Measurements from ENCODE around the gene OXLD1.

OXLD1 gene

DNA sequence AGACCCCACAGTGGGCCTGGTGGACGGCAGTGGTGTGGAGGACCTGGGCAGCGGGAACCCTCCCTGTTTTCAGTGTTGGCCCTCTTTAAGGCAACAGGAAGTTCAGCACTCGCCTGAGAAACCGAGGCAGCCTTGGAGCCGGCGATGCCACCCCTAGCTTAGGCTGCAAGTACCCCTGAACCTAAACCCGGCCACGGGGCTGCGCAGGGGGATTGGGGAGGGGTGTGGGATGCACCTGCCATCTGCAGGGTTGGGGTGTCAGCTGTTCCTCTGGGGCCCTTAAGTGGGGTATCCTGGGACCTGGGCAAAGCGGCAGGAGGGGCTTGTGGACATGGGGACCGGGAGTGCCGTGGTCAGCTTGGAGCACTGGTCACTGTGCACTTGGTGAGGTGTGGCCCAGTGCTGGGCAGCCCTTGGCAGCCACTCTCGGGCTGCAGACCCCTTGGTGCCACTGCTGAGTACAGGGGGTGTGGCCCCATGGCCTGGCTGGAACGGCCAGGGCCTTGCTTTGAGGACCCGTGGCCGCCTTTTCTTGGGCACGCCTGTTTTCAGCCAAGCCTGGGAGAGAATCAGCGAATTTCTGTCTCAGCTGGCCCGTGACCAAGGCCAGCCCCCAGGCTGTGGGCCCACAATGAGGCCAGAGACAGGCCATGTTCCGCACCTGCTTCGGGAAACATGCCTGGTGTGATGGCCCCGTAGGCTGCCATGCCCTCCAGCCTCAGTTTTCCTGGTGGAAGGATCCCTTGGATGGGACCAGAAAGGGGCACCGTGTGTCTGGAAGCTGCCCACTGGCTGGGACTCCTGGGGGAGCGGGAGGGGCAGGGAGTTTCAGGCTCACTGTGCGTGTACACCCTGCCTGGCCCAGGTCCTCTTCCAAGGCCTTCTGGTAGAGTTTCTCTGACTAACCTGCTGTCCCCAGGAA lies 41.6 kb upstream of the OXLD1 start:
- H3K9me3 ChIP-seq (ENCODE audit: control insufficient read depth, low read length), result no peaks in the 10 kb centered on the region
- H3K36me3 ChIP-seq (ENCODE audit: control insufficient read depth, insufficient read depth, low read length, severe bottlenecking), result peaks cover 30% of the 10 kb centered on the region
- no peak for DNase-seq (ENCODE audit: low read depth)
- H3K4me1 ChIP-seq (ENCODE audit: control insufficient read depth, insufficient read depth, low read length), result peaks cover 31% of the 10 kb centered on the region
- H3K4me3 ChIP-seq (ENCODE audit: low read length), result no peak overlapping the region
- H3K27me3 ChIP-seq (replicated peaks; ENCODE audit: control insufficient read depth, insufficient read depth, low read length), result no peaks in the 10 kb centered on the region
- H3K9ac ChIP-seq (ENCODE audit: low read length), result no peak overlapping the region

DNA sequence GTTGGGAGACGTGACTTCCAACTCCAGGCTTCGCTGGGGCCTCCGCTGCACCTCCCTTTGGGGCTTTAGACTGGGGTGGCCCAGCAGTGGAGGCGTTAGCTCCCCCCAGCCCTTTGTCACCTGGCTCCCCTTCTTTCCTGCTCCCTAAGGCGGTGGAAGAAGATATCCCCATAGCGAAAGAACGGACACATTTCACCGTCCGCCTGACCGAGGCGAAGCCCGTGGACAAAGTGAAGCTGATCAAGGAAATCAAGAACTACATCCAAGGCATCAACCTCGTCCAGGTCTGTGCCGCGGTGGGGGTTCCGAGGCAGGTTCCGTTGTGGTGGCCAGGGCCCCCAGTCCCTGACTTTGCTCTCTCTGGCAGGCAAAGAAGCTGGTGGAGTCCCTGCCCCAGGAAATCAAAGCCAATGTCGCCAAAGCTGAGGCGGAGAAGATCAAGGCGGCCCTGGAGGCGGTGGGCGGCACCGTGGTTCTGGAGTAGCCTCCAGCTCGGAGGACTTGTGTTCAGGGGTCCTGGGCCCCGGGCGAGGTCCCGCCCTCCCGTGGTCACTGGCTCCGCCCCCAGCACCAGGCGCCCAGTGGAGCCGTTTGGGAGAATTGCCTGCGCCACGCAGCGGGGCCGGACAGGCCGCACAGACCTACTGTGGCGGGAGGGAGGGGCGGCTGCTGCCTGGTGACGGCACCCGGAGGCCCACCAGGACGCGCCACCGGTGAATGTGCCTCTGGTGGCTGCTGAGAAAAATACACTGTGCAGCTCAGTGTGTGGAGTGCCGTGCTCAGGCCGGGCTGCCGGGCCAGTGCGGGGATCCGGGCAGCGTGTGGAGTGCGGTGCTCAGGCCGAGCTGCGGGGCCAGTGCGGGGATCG lies 40.6 kb upstream of the OXLD1 start:
- Histone ChIP-seq H3K36me3 (ENCODE audit: control insufficient read depth, insufficient read depth, low read length, severe bottlenecking) (peaks cover 30% of the 10 kb centered on the region), H3K9ac (ENCODE audit: low read length) (no peak overlapping the region), H3K4me1 (ENCODE audit: control insufficient read depth, insufficient read depth, low read length) (peaks cover 31% of the 10 kb centered on the region)

DNA sequence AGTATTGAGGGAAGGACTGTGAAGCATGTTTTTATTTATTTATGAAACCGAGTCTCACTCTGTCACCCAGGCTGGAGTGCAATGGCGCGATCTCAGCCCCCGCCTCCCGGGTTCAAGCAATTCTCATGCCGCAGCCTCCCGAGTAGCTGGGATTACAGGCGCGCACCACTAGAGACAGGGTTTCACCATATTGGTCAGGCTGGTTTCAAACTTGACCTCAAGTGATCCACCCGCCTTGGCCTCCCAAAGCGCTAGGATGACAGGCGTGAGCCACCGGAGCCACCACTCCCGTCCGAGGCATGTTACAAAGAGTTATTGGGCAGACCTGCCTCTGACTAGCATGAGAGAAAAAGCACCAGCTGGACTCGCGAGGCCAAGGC lies 39.8 kb upstream of the OXLD1 start:
- Histone ChIP-seq H3K4me1 (ENCODE audit: control insufficient read depth, insufficient read depth, low read length) (peaks cover 36% of the 10 kb centered on the region), H3K4me3 (ENCODE audit: low read length) (no peak overlapping the region), H3K27me3 (replicated peaks; ENCODE audit: control insufficient read depth, insufficient read depth, low read length) (no peaks in the 10 kb centered on the region), H3K9ac (ENCODE audit: low read length) (no peak overlapping the region), H3K36me3 (ENCODE audit: control insufficient read depth, insufficient read depth, low read length, severe bottlenecking) (peaks cover 35% of the 10 kb centered on the region), H3K9me3 (ENCODE audit: control insufficient read depth, low read length) (no peaks in the 10 kb centered on the region)
- DNase-seq (ENCODE audit: low read depth), result no peak

More for the DNA sequence above, 40.6 kb upstream of the OXLD1 start:
- no peaks in the 10 kb centered on the region for H3K27me3 ChIP-seq (replicated peaks; ENCODE audit: control insufficient read depth, insufficient read depth, low read length)
- DNase-seq (ENCODE audit: low read depth), result no peak
- no peak overlapping the region for H3K4me3 ChIP-seq (ENCODE audit: low read length)
- H3K9me3 ChIP-seq (ENCODE audit: control insufficient read depth, low read length), result no peaks in the 10 kb centered on the region

DNA sequence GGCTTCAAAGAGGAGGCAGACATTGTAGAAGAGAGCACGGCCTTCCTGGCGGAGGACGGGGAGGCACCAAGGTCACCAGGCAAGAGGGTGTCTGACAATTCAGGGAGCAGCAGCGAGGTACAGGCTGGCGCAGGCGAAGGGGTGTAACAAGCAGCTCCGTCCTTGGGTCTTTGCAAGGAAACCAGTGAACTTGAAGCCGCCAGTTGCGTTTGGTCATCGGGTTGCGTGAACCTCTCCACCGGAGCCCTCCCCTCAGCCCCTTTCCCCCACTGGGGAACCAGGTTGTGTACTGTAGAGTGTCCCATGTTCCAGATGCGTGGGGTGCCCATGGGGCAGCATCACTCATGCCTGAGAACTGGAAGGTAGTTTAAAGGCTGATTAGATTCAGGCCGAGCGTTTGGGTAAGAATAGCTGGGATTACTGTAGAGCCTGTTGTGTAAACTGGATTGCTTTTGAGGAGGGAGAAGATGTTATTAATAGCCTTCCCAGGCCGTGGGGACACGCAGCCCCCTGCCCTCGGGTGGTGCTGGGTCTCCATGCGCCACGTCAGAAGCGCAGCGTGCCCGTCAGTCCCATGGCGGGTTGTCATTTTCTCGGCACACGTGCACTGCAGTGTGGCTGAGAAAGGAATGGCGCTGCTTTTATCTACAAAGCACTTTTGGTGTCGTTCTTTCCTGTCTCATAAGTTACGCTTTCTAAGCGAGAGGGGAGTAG lies 39.3 kb upstream of the OXLD1 start:
- no peak overlapping the region for H3K9ac ChIP-seq (ENCODE audit: low read length)
- H3K4me3 ChIP-seq (ENCODE audit: low read length), result no peak overlapping the region
- no peaks in the 10 kb centered on the region for H3K27me3 ChIP-seq (replicated peaks; ENCODE audit: control insufficient read depth, insufficient read depth, low read length)
- no peaks in the 10 kb centered on the region for H3K9me3 ChIP-seq (ENCODE audit: control insufficient read depth, low read length)
- no peak for DNase-seq (ENCODE audit: low read depth)
- peaks cover 40% of the 10 kb centered on the region for H3K36me3 ChIP-seq (ENCODE audit: control insufficient read depth, insufficient read depth, low read length, severe bottlenecking)
- H3K4me1 ChIP-seq (ENCODE audit: control insufficient read depth, insufficient read depth, low read length), result peaks cover 32% of the 10 kb centered on the region

DNA sequence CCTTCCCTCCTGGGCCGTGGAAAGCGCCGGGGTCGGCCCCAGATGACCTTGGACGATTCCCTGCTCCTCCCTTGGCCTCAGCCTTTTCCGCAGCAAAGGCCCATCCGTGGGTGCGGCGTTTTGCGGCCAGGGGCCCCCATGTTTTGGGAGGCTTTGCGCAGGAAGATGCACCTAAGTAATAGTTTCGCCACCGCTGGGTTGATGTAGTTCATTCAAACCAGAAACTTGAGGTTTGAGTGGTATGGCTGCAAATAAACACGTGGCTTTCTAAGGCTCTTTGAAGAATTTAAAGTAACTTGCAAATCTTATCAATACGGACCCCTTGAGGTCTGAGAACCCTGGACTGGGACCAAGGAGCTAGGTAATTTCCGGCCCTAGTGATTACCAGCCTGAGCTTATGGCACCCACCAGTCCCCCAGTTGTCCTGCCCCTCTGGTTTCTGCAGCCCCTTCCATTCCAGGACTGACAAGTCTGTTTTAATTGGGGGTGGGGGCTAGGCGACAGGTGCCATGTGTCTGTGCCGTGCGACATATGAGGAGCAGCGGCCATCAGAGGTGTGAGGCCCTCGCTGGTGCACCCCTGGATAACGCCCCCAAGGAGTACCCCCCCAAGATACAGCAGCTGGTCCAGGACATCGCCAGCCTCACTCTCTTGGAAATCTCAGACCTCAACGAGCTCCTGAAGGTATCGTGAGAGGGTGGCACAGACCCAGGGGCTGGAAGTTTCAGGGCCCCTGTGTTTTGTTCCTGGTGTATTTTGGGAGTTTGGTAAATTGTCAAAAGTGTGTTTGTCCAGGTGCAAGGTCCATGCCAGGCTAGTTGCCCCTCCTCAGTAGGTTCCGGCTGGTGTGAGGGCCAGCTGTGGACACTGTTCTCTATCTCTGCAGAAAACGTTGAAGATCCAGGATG lies 37.6 kb upstream of the OXLD1 start:
- Histone ChIP-seq H3K36me3 (ENCODE audit: control insufficient read depth, insufficient read depth, low read length, severe bottlenecking) (peaks cover 50% of the 10 kb centered on the region), H3K27me3 (replicated peaks; ENCODE audit: control insufficient read depth, insufficient read depth, low read length) (no peaks in the 10 kb centered on the region), H3K4me1 (ENCODE audit: control insufficient read depth, insufficient read depth, low read length) (peaks cover 23% of the 10 kb centered on the region), H3K9me3 (ENCODE audit: control insufficient read depth, low read length) (no peaks in the 10 kb centered on the region), H3K4me3 (ENCODE audit: low read length) (peak overlapping the region; percentile 97), H3K9ac (ENCODE audit: low read length) (peak overlapping the region; percentile 99)
- peak; percentile 38 for DNase-seq (ENCODE audit: low read depth)

DNA sequence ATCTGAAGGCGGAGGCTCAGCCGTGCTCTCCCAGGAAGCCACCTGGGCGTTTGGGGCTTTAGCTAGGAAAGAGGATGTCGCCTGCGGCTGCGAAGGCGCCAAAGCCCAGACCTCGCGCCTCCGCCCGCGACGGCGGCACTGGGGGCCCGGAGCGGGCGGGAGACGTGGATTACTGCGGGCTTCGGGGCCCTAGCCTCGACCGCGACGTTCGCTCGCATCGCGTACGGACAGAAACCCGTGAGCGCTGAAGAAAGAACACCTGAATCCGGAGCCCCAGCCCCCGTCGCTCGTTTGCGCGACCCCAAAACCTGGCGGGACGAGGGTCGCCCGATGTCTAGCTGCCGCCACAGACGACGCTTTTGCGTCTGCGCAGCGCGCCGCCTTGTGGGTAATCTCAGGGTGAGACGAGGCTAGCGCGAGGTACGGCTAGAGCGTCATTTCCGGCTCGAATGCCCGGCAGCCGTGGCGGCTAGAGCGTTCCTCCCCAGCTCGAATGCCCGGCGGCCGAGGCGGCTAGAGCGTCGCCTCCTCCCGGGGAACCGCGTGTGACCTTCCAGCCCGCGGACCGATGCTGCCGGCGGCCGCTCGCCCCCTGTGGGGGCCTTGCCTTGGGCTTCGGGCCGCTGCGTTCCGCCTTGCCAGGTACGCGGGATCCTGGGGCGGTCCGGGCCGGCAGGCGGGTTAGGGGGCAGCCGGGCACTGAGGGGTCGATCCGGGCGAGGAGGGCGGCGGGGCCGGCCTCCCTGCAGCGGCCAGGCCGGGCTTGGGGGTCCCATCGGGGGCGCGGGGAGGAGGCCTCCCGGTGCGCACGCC lies 36.7 kb upstream of the OXLD1 start, which contains the start of gene MRPL12:
MRPL12 (plus strand) TSS at position 434 of the 813 bp plus-strand sequence; CDS start at position 569, 135 bp downstream.
- Histone ChIP-seq H3K9ac (ENCODE audit: low read length) (peak within 1 kb of the TSS; percentile 99), H3K4me3 (ENCODE audit: low read length) (peak within 1 kb of the TSS; percentile 97), H3K4me1 (ENCODE audit: control insufficient read depth, insufficient read depth, low read length) (peaks cover 23% of the 10 kb centered on the region), H3K36me3 (ENCODE audit: control insufficient read depth, insufficient read depth, low read length, severe bottlenecking) (peaks cover 58% of the 10 kb centered on the region), H3K9me3 (ENCODE audit: control insufficient read depth, low read length) (no peaks in the 10 kb centered on the region), H3K27me3 (replicated peaks; ENCODE audit: control insufficient read depth, insufficient read depth, low read length) (no peaks in the 10 kb centered on the region)
- peak; percentile 98 for DNase-seq (ENCODE audit: low read depth)

DNA sequence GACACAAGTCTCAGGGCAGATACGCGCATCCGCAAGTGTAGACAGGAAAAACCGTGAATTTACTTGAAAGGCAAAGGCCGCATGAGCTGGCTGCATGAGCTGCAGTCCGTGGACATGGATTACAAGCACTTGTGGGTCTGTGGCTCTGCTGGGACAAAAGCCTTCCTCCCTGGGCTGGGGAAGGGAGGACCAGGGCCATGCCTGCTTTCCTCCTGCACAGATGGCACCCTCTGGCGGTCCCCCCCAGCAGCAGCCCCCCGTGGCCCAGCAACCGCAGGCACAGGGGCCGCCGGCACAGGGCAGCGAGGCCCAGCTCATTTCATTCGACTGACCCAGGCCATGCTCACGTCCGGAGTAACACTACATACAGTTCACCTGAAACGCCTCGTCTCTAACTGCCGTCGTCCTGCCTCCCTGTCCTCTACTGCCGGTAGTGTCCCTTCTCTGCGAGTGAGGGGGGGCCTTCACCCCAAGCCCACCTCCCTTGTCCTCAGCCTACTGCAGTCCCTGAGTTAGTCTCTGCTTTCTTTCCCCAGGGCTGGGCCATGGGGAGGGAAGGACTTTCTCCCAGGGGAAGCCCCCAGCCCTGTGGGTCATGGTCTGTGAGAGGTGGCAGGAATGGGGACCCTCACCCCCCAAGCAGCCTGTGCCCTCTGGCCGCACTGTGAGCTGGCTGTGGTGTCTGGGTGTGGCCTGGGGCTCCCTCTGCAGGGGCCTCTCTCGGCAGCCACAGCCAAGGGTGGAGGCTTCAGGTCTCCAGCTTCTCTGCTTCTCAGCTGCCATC lies 35.1 kb upstream of the OXLD1 start:
- Histone ChIP-seq H3K36me3 (ENCODE audit: control insufficient read depth, insufficient read depth, low read length, severe bottlenecking) (peaks cover 60% of the 10 kb centered on the region), H3K9me3 (ENCODE audit: control insufficient read depth, low read length) (no peaks in the 10 kb centered on the region), H3K27me3 (replicated peaks; ENCODE audit: control insufficient read depth, insufficient read depth, low read length) (no peaks in the 10 kb centered on the region), H3K4me1 (ENCODE audit: control insufficient read depth, insufficient read depth, low read length) (peaks cover 23% of the 10 kb centered on the region), H3K4me3 (ENCODE audit: low read length) (peak overlapping the region; percentile 97), H3K9ac (ENCODE audit: low read length) (peak overlapping the region; percentile 99)
- DNase-seq (ENCODE audit: low read depth), result no peak

DNA sequence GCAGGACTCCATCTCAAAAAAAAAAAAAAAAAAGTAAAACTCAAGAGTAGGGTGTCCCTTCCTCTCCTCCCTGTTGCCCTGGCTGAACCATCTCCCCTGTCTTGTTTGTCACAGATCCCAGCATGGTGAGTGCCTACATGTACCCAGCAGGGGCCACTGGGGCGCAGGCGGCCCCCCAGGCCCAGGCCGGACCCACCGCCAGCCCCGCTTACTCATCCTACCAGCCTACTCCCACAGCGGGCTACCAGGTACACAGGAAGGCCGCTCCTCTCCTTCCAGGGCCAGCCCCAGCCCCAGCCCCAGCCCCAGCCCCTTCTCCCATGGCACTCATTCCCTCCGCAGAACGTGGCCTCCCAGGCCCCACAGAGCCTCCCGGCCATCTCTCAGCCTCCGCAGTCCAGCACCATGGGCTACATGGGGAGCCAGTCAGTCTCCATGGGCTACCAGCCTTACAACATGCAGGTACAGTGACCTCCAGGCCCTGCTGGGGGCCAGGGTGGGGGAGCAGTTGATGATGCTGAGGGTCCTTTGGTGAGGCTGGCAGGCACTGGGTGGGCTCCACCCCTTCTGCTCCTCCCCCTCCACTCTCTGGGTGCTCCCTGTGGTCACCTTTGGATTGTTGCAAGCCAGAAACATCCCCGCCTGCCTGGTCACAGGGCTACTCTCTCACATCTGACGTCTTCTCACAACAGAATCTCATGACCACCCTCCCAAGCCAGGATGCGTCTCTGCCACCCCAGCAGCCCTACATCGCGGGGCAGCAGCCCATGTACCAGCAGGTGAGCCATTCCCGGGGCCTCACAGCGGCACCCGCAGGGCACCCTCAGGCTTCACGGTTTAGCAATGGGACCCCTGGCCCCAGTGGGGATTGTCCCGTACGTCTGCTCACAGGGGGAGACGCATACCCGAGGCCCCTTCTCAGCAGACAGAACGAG lies 34.2 kb upstream of the OXLD1 start:
- Histone ChIP-seq H3K4me1 (ENCODE audit: control insufficient read depth, insufficient read depth, low read length) (peaks cover 23% of the 10 kb centered on the region), H3K9me3 (ENCODE audit: control insufficient read depth, low read length) (no peaks in the 10 kb centered on the region), H3K9ac (ENCODE audit: low read length) (peak overlapping the region; percentile 99), H3K4me3 (ENCODE audit: low read length) (no peak overlapping the region), H3K36me3 (ENCODE audit: control insufficient read depth, insufficient read depth, low read length, severe bottlenecking) (peaks cover 61% of the 10 kb centered on the region), H3K27me3 (replicated peaks; ENCODE audit: control insufficient read depth, insufficient read depth, low read length) (no peaks in the 10 kb centered on the region)
- no peak for DNase-seq (ENCODE audit: low read depth)

Measured in adipocyte (in vitro differentiated cells).